Type B pancreatic cell (in vitro differentiated cells): ENCODE measurements around the gene PAN3. TPM values are rescaled to one million over a fixed set of nuclear protein-coding genes. Genes with fewer than 3 reads are reported as not detected.

Experiments
- DNase-seq: peaks from one replicate; pipeline ENCODE4 v3.0.0; 2021; ENCODE audit warnings: mixed read lengths; ENCODE audit not compliant: unreplicated experiment; ENCODE audit errors: extremely low spot score
- H3K27ac Mint-ChIP-seq: 2 replicates; pipeline ENCODE4 v1.8.0; 2021; ENCODE audit warnings: mild to moderate bottlenecking, mixed read lengths
- H3K27me3 Mint-ChIP-seq: 2 replicates; pipeline ENCODE4 v1.8.0; 2021; ENCODE audit warnings: mixed read lengths
- H3K36me3 Mint-ChIP-seq: 2 replicates; pipeline ENCODE4 v1.8.0; 2021; ENCODE audit warnings: mixed read lengths
- H3K4me1 Mint-ChIP-seq: one replicate; pipeline ENCODE4 v1.8.0; 2021; ENCODE audit warnings: mixed read lengths; ENCODE audit not compliant: unreplicated experiment
- H3K4me3 Mint-ChIP-seq: 2 replicates; pipeline ENCODE4 v1.8.0; 2021; ENCODE audit warnings: mild to moderate bottlenecking, mixed read lengths
- H3K9me3 Mint-ChIP-seq: 2 replicates; pipeline ENCODE4 v1.8.0; 2021; ENCODE audit warnings: mixed read lengths
- CTCF ChIP-seq: fragments of 200-600 bp; sonication (generic); conservative IDR thresholded peaks from 2 replicates; pipeline ENCODE4 v1.5.0; 2021; ENCODE audit warnings: antibody characterized with exemption, mild to moderate bottlenecking
- total RNA-seq: library from RNA; stranded (reverse); gene quantifications from 2 replicates; pipeline ENCODE4 v1.2.1, GENCODE V29; 2021; ENCODE audit warnings: low replicate concordance

The PAN3 gene
- total RNA-seq, 1 donor from 2014 or later = 37.4 TPM

DNA sequence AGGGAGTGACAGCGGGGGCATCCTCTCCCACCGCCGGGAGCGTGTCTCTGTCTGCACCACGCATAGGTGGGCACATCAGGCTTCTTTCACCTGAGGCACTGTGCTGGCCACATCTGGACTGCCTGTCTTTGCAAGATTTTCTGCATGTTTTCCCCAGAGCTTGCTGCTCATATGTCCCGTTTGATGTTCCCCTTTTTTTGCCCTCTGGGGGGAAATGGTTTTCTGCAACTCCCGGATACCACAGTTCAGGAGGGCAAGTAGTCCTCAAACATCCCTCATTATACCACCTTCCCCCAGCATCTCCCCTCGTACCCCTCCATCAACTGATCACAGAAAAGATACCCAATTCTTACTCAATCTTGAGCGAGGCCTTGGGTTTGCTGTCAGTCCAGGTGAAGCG lies 168.0 kb downstream of the PAN3 start:
- TF ChIP-seq CTCF = no peak
- Mint-ChIP-seq H3K9me3 (no peaks in the 10 kb centered on the region), H3K4me1 (peaks cover 6% of the 10 kb centered on the region), H3K27me3 (no peaks in the 10 kb centered on the region), H3K27ac (no peak overlapping the region), H3K36me3 (no peaks in the 10 kb centered on the region), H3K4me3 (no peak overlapping the region)
- DNase-seq = no peak

DNA sequence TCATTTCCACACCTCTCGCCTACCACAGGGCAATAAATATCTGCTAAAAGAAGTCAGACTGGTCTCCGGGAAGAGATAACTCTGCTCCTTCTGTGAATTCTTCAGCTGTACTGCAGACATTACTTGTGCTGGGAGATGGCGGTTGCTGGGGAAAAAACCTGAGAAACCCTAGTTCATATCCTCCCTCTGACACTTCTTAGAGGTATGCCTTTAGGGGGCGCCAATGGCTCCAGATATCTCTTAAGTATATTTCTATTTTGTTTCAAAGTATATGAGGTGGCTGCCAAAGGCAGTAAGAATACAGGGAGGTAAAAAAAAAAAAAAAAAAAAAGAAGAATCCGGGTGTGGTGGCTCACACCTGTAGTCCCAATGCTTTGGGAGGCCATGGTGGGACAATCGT lies 175.2 kb downstream of the PAN3 start:
- Mint-ChIP-seq H3K9me3 (no peaks in the 10 kb centered on the region), H3K36me3 (no peaks in the 10 kb centered on the region), H3K27ac (peak overlapping the region; percentile 53), H3K4me3 (no peak overlapping the region), H3K4me1 (peaks cover 15% of the 10 kb centered on the region), H3K27me3 (no peaks in the 10 kb centered on the region)
- TF ChIP-seq CTCF = peak; percentile 47
- no peak for DNase-seq

DNA sequence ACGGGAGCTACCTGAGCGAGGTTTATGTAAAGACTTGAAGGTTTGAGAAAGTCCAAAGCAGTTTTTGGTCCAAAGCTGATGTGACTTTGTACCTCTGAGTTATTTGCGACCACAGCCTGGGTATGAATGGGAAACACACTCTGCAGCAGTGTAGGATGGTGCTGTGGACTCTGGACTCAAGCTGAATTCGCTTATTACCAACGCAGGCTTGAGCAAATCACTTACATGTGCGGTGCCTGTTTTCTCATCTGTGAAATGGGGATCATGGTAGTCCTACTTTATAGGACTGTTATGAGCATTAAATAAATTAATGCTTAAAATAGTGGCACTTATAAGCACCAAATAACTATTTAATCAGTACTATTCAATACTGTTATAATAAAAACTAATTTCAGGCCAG lies 176.5 kb downstream of the PAN3 start:
- no peak for TF ChIP-seq CTCF
- Mint-ChIP-seq H3K36me3 (no peaks in the 10 kb centered on the region), H3K27me3 (no peaks in the 10 kb centered on the region), H3K4me1 (peaks cover 15% of the 10 kb centered on the region), H3K4me3 (no peak overlapping the region), H3K27ac (no peak overlapping the region), H3K9me3 (no peaks in the 10 kb centered on the region)
- DNase-seq = no peak

DNA sequence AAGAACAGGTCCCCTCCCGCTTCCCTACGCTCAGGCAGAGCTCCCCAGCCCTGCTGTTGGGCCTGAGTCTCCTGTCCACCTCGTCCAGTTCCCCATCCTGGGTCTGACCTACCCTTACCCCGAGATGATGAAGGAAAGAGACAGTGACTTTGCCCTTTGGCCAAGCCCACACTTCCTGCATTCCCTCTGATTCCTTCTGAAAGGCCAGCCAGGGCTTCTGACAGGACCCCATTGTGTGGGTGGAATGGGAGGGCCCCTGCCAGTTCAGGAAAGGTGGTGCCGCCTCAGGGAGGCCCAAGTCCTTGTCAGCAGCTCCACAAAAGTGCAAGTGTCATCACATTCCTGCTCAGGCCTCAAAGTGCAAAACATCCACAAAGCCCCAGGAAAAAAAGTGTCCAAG lies 177.8 kb downstream of the PAN3 start:
- Mint-ChIP-seq H3K4me1 (peaks cover 15% of the 10 kb centered on the region), H3K36me3 (no peaks in the 10 kb centered on the region), H3K27ac (peak overlapping the region; percentile 76), H3K27me3 (no peaks in the 10 kb centered on the region), H3K9me3 (no peaks in the 10 kb centered on the region), H3K4me3 (no peak overlapping the region)
- no peak for TF ChIP-seq CTCF
- no peak for DNase-seq

- Mint-ChIP-seq H3K36me3 (no peaks in the 10 kb centered on the region), H3K27me3 (no peaks in the 10 kb centered on the region), H3K4me1 (peaks cover 15% of the 10 kb centered on the region), H3K4me3 (no peak overlapping the region), H3K27ac (no peak overlapping the region), H3K9me3 (no peaks in the 10 kb centered on the region)
- no peak for TF ChIP-seq CTCF
- DNase-seq = no peak
Measured at GRCh38 chr13:28316836-28317235, 178.5 kb downstream of the PAN3 start.

DNA sequence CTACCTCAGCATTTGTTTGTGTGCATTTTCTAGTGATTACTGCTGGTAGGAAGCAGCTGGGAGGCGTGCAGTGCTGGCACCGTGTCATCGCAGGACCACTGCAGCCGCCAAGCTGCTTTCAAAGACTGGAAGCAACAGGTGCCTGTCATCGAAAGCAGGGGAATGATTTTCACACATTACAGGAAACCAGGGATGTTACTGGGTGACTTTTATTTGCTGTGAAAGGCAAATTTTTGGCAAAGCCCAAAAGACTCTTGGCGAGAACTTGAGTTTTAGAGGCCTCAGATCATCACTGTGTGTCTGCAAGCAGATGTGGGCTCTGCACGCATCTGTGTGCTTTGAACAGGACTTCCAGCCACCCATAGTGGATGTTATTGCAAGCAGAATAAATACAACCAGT lies 180.2 kb downstream of the PAN3 start:
- Mint-ChIP-seq H3K36me3 (no peaks in the 10 kb centered on the region), H3K4me3 (no peak overlapping the region), H3K4me1 (peaks cover 14% of the 10 kb centered on the region), H3K9me3 (no peaks in the 10 kb centered on the region), H3K27ac (no peak overlapping the region), H3K27me3 (no peaks in the 10 kb centered on the region)
- no peak for TF ChIP-seq CTCF
- DNase-seq = no peak
